Stimulated activated CD8-positive, alpha-beta memory T cell treated with anti-CD3 and anti-CD28 coated beads, Interleukin-2, amount 100 ng/mL, for 48 hours (primary cell): ENCODE data around the gene NEB.
"Not testable (repeated sequence)": the region's sequence is repeated elsewhere in the genome, so short reads cannot be mapped to it uniquely, and the experiment has no call there.

Experiments
- DNase-seq, 2 donors: peaks; one replicate each; pipeline ENCODE4 v3.0.0-alpha.2; 2020; ENCODE audit warnings: low read depth in 2 of 2

Gene NEB

GRCh38 chr2:151698134-151698533 lies 36.1 kb downstream of the NEB start:
- DNase-seq: not testable (repeated sequence)

- DNase-seq: no peak
Observed at GRCh38 chr2:151695778-151696177, 38.5 kb downstream of the NEB start.

GRCh38 chr2:151691631-151692030 lies 42.6 kb downstream of the NEB start:
- DNase-seq: no peak

- DNase-seq: no peak
Observed at GRCh38 chr2:151688719-151689118, 45.6 kb downstream of the NEB start.

- no peak for DNase-seq
Observed at GRCh38 chr2:151682459-151683003, 51.7 kb downstream of the NEB start.

GRCh38 chr2:151681051-151681450 lies 53.2 kb downstream of the NEB start:
- DNase-seq: no peak

- DNase-seq: no peak
Observed at GRCh38 chr2:151679994-151680393, 54.3 kb downstream of the NEB start.

- no peak for DNase-seq
Observed at GRCh38 chr2:151678849-151679248, 55.4 kb downstream of the NEB start.

GRCh38 chr2:151673016-151673415 lies 61.3 kb downstream of the NEB start:
- no peak for DNase-seq

GRCh38 chr2:151672277-151672676 lies 62.0 kb downstream of the NEB start:
- no peak for DNase-seq

GRCh38 chr2:151670846-151671597 lies 63.3 kb downstream of the NEB start:
- no peak for DNase-seq

- no peak for DNase-seq
Observed at GRCh38 chr2:151670346-151670745, 63.9 kb downstream of the NEB start.

- peak in 1 of 2 donors; percentile 2 for DNase-seq
Observed at GRCh38 chr2:151669585-151670081, 64.6 kb downstream of the NEB start.

GRCh38 chr2:151668737-151669136 lies 65.5 kb downstream of the NEB start:
- DNase-seq: no peak

GRCh38 chr2:151665959-151666358 lies 68.3 kb downstream of the NEB start:
- DNase-seq: no peak

GRCh38 chr2:151664520-151664919 lies 69.8 kb downstream of the NEB start:
- DNase-seq: no peak

- DNase-seq: no peak
Observed at GRCh38 chr2:151661625-151662024, 72.7 kb downstream of the NEB start.

- DNase-seq: no peak
Observed at GRCh38 chr2:151658081-151658480, 76.2 kb downstream of the NEB start.

- no peak for DNase-seq
Observed at GRCh38 chr2:151657667-151658076, 76.6 kb downstream of the NEB start.

GRCh38 chr2:151655663-151656398 lies 78.4 kb downstream of the NEB start:
- no peak for DNase-seq

GRCh38 chr2:151654891-151655290 lies 79.4 kb downstream of the NEB start:
- DNase-seq: no peak

GRCh38 chr2:151654085-151654484 lies 80.2 kb downstream of the NEB start:
- no peak for DNase-seq

GRCh38 chr2:151651274-151651673 lies 83.0 kb downstream of the NEB start:
- DNase-seq: no peak
